ENCODE results near the gene ROR1. TPM values are rescaled to one million over a fixed set of nuclear protein-coding genes. Genes with fewer than 3 reads are reported as not detected.

The ROR1 gene
- total and polyA plus RNA-seq, 2 donors (not counting 1 experiment from before 2014, with no cell fraction given): 0.46 to 16.0 TPM

DNA sequence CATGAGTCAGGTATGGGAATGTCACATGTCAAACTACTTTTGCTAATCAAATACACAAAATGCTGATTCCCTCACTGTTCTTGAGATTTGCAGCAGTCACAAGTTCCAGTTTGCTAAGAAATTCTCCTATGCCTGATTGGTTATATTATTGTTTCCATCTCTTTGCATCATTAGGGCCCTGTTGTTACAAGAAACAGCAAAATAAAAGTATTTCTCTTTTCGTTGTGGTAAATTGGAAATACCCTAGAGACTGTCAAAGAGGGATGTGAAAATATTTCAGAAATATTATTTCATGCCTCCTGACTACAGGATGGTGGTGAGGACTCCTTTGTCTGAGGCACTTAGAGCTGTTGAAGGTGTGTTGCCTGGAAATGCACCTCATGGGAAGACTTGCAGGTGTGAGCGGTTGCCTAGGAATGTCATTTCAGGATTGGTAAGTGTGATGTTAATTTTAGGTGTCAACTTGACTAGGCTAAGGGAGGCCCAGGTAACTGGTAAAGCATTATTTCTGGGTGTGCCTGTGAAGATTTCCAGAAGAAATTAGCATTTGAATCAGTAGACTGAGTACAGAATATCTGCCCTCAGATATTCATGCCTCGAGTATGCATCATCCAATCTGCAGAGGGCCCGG, 117.4 kb downstream of the ROR1 start:
- DNase-seq (peak; percentile 75), ATAC-seq (ENCODE audit: low read depth) (peak; percentile 48)
- no peaks in the 10 kb centered on the region for H3K36me3 ChIP-seq (replicated peaks in 1 of 2; ENCODE audit: control extremely low read depth in 1 of 2, control insufficient read depth in 1 of 2, extremely low read depth in 1 of 2, insufficient read depth in 2 of 2, low read length in 1 of 2)
- H3K9me3 ChIP-seq (ENCODE audit: control extremely low read depth in 1 of 3, control insufficient read depth in 2 of 3, insufficient read depth in 1 of 3, low read length in 2 of 3): peaks cover 0 to 3% (median 0%) of the 10 kb centered on the region in 3 donors
- intact Hi-C loops (cut with micrococcal nuclease): loop anchor here (2.0 to 10.0 kb wide), 3 partner anchors 14 to 296 kb away; partner anchors contain the start of genes PGM1 and ROR1
- no peak overlapping the region for H2AFZ ChIP-seq (ENCODE audit: insufficient read depth, low read depth, low read length, poor library complexity, severe bottlenecking)
- no peak for TF ChIP-seq EZH2 (IDR thresholded peaks at IDR 0.05; ENCODE audit: borderline replicate concordance, insufficient read depth, low read depth, low read length, poor library complexity, severe bottlenecking)
- TF ChIP-seq, protein P1, sequence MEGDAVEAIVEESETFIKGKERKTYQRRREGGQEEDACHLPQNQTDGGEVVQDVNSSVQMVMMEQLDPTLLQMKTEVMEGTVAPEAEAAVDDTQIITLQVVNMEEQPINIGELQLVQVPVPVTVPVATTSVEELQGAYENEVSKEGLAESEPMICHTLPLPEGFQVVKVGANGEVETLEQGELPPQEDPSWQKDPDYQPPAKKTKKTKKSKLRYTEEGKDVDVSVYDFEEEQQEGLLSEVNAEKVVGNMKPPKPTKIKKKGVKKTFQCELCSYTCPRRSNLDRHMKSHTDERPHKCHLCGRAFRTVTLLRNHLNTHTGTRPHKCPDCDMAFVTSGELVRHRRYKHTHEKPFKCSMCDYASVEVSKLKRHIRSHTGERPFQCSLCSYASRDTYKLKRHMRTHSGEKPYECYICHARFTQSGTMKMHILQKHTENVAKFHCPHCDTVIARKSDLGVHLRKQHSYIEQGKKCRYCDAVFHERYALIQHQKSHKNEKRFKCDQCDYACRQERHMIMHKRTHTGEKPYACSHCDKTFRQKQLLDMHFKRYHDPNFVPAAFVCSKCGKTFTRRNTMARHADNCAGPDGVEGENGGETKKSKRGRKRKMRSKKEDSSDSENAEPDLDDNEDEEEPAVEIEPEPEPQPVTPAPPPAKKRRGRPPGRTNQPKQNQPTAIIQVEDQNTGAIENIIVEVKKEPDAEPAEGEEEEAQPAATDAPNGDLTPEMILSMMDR (IDR thresholded peaks at IDR 0.05): no peak
- H3K4me1 Mint-ChIP-seq: peaks cover 55% of the 10 kb centered on the region
- no peak overlapping the region for H3K27ac ChIP-seq (ENCODE audit: low read length in 2 of 2)
- H3K27me3 Mint-ChIP-seq: peaks cover 10% of the 10 kb centered on the region
- H3K27ac Mint-ChIP-seq: peak overlapping the region; percentile 94
- H3K4me2 ChIP-seq (replicated peaks; ENCODE audit: low read depth, low read length, poor library complexity, severe bottlenecking): peak overlapping the region; percentile 60
- H3K9ac ChIP-seq (ENCODE audit: low read length): peak overlapping the region; percentile 10
- H3K4me3 ChIP-seq (ENCODE audit: control extremely low read depth in 1 of 5, extremely low read depth in 1 of 5, insufficient read depth in 1 of 5, low read depth in 2 of 5, low read length in 4 of 5): no peak overlapping the region
- peak overlapping the region; percentile 69 for H3K4me3 Mint-ChIP-seq
- CTCF ChIA-PET: interaction anchor here (1.7 to 2.6 kb wide), 2 partner anchors 63 to 199 kb away, joined by 4 to 7 read pairs; no protein-coding TSS in a partner anchor
- H3K4me1 ChIP-seq (ENCODE audit: control insufficient read depth in 2 of 2, insufficient read depth in 2 of 2, low read length in 2 of 2): peaks cover 40 to 58% of the 10 kb centered on the region in 2 donors
- POLR2A ChIA-PET: interaction anchor here (1.5 kb wide), 2 partner anchors 58 to 63 kb away, joined by 3 to 5 read pairs; no protein-coding TSS in a partner anchor
- WGBS (ENCODE audit: insufficient coverage): 94% methylated on average over 1 of the region's 4 CpGs
- H4K20me1 ChIP-seq (ENCODE audit: control insufficient read depth, insufficient read depth, low read length, poor library complexity, severe bottlenecking): no peaks in the 10 kb centered on the region
- peaks cover 0 to 6% (median 5%) of the 10 kb centered on the region in 4 experiments for H3K27me3 ChIP-seq (replicated peaks in 1 of 4; ENCODE audit: control extremely low read depth in 1 of 4, control insufficient read depth in 3 of 4, insufficient read depth in 4 of 4, low read length in 3 of 4)
- no peaks in the 10 kb centered on the region for H3K79me2 ChIP-seq (ENCODE audit: control insufficient read depth, insufficient read depth, low read length)
- H3K9me3 Mint-ChIP-seq (ENCODE audit: insufficient read depth): peaks cover 2% of the 10 kb centered on the region
